Measurements from ENCODE around the gene ACAD8.
"Not testable (repeated sequence)": the region's sequence is repeated elsewhere in the genome, so short reads cannot be mapped to it uniquely, and the experiment has no call there.

Gene ACAD8

DNA sequence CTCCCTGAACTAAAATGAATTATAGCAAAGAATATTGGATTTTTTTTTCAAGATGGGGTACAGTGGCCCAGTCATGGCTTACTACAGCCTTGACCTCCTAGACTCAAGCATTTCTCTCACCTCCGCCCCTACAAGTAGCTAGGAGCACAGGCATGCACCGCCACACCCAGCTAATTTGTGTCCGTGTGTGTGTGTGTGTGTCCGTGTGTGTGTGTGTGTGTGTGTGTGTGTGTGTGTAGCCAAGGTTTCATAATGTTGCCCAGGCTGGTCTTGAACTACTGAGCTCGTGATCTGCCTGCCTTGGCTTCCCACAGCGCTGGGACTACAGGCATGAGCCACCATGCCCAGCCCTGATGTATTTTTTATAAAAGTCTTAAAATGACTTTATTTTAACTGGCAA lies 12.8 kb upstream of the ACAD8 start:
- no peak for DNase-seq

- DNase-seq: no peak
These were observed 11.0 kb upstream of the ACAD8 start for GRCh38 chr11:134242376-134242775.

- no peak for DNase-seq
These were observed 9.5 kb upstream of the ACAD8 start for GRCh38 chr11:134243913-134244312.

DNA sequence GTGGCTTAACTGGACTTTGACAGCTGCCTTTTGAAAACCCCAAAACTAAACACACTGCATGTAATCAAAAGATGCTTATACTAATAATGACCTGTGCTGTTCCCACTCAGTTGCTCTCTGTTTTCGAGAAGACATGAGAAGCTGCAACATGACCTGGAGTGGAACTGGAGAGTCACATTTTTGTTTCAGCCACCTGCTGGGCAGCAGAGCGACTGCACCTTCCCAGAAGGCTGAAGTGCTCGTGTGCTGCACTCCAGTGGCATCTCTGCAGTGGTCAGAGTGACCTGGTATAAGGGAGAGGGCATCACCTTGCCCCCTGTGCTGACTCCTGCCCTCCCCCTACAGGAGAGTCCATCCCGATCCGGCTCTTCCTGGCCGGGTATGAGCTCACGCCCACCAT lies 8.8 kb upstream of the ACAD8 start:
- DNase-seq: peak; percentile 14

- no peak for DNase-seq
These were observed 7.9 kb upstream of the ACAD8 start for GRCh38 chr11:134245434-134245833.

- no peak for DNase-seq
These were observed 7.3 kb upstream of the ACAD8 start for GRCh38 chr11:134246100-134246499.

DNA sequence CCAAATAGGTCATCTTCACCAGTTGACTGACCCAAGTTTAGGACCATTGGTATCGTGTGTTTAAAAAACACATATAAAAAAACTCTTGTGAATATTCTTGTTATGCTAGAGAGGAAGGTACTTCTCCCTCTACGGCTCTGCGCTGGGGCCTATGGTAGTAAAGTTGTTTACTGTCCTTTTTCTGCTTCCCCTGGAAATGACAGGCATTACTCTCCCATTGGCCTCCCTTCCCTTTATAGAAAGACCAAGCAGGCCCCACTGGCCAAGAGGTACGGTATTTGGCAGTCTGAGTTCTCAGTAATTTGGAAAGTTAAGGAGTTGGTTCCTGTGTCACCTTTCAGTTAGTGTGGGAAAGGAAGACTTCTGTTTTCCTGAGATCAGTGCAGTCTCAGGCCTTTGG lies 6.7 kb upstream of the ACAD8 start:
- DNase-seq: no peak

DNA sequence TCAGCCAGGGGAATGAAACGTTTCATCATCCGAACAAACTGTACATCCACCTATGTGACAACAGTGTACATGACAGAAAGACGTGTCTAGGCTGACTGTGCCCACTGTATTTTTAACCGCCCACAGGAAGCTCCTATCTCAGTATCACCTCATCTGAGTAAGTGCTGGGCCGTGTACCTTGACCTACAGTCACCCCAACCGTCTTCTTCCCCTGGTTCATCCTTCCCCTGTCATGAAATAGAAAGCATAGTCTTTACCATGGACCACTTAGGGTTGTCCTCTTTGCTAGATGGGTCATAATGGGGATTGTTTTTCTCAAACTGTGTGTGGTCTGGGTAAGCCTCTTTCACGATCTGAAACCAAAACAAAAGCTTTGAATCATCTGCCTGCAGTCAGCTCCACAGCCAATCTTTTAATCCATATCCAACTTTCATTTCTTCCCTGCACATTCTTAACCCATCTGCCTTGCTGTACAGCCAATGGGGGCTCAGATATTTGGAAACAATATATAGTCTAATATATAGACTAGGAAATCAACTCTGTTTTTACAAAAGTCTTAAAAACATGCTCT lies 4.4 kb upstream of the ACAD8 start:
- DNase-seq: no peak

- DNase-seq: no peak
These were observed 3.1 kb upstream of the ACAD8 start for GRCh38 chr11:134250246-134250645.

DNA sequence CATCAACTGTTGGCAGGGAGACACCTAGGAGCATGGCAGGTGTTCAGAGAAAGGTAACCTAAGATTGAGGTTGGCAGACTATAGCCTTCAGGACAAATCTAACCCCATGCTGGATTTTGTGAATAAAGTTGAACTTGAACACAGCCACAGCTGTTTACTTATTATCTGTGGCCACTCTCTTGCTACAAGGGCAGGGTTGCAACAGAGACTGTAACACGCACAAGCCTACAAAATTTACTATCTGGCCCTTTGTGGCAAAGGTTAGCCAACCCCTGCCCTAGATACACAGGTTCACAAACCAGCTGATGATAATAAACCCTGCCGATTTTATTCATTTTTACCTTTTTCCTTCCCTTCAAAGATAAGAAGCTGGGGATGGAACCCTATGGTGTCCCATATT lies 2.7 kb upstream of the ACAD8 start:
- DNase-seq: no peak

- DNase-seq: no peak
These were observed 801 bp upstream of the ACAD8 start for GRCh38 chr11:134252346-134253187.

DNA sequence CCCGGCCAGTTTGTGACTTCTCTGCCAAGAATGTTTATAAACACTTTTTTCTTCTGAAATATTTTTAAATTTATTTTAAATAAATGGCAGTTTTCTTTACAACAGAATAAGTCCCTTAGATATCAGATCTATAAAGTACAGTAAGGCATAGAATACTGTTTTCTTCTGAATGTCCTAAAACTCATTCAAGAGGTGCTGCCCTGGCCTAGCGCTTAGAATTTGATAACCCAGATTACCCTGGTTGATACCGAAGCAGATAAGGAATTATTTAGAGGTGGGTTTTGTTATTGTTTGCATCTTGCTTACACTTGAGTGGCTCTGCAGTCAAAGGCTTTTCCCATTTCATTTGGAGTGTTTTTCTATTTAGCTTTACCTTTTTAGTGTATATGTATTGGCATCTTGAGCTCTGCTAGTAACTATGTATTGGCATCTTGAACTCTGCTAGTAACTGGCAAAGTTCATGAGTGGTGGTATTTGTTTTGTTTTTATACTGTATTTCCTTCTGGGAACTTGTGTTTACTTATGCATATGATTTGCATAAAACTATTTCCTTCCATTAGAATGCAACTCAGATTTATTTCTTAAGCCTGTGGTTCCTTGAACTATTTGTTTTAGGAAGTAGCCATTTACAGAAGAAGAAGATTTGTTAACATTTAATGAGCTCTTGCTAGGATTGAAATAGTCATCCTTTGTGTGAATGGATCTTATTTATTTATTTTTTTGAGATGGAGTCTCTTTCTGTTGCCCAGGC lies 1.2 kb downstream of the ACAD8 start:
- DNase-seq: no peak

DNA sequence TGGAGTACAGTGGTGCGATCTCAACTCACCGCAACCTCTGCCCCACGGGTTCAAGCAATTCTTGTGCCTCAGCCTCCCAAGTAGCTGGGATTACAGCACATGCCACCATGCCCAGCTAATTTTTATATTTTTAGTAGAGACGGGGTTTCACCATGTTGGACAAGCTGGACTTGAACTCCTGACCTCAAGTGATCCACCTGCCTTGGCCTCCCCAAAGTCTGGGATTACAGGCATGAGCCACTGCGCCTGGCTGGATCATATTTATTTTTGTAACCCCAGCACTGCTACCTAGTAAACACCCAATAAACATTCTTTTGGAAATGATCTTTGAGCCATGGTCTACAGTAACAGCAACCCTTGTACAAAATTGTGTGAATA lies 1.8 kb downstream of the ACAD8 start:
- not testable (repeated sequence) for DNase-seq

DNA sequence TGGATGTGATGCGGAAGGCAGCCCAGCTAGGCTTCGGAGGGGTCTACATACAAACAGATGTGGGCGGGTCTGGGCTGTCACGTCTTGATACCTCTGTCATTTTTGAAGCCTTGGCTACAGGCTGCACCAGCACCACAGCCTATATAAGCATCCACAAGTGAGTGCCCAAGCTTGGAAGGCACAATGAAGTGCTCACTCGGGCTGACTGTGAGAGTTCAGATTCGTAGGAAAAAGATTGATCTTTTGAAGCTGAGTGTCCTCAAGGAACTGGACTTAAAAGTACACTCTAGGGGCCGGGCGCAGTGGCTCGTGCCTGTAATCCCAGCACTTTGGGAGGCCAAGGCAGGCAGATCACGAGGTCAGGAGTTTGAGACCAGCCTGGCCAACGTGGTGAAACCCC lies 3.7 kb downstream of the ACAD8 start:
- DNase-seq: no peak

DNA sequence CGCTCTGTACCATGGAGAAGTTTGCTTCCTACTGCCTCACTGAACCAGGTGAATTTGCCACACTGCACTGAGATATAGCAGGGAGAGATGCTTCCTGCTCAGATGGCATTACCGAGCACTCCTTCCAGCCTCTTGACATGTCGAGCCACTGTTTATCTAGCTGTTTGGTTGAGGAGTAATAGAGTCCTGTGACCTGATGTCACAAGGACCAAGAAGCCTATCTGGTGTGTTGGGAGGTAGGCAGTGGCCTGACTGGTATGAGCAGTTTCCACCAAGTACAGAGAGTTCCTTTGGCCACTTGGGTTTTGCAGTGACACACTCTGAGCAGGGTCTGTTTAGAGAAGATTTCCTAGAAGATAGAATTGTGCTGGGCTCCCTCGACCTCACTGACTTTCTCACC lies 5.2 kb downstream of the ACAD8 start:
- no peak for DNase-seq

DNA sequence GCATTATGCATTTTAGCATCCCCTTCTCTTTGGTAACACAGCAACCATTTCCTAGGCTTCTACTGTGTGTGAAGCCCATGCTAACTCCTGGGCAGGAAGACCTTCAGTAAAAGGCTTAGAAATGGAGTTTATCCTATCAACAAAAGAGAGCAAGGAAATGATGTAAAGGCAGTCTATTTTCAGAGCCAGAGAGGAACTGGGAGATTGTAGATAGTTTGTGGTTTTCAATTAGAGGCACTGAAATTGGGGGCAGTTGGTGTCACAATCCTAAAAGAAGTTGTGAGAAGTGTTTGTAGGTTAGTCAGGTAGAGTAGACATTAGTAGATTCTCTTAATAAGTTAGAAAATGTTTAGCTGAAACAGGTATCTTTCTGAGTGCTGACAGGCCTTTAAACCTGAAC lies 7.1 kb downstream of the ACAD8 start:
- no peak for DNase-seq

DNA sequence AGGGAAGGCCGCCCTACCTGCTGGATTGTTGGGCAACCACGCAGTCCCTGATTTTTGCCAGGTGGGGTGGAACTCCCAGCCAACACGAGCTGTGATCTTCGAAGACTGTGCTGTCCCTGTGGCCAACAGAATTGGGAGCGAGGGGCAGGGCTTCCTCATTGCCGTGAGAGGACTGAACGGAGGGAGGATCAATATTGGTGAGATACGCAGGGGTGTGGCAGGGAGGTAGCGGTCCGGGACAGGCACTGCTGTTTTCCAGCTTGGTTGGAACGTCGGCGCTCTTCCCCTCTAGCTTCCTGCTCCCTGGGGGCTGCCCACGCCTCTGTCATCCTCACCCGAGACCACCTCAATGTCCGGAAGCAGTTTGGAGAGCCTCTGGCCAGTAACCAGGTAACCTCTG lies 7.6 kb downstream of the ACAD8 start:
- no peak for DNase-seq

- DNase-seq: no peak
These were observed 8.5 kb downstream of the ACAD8 start for GRCh38 chr11:134261626-134262488.

DNA sequence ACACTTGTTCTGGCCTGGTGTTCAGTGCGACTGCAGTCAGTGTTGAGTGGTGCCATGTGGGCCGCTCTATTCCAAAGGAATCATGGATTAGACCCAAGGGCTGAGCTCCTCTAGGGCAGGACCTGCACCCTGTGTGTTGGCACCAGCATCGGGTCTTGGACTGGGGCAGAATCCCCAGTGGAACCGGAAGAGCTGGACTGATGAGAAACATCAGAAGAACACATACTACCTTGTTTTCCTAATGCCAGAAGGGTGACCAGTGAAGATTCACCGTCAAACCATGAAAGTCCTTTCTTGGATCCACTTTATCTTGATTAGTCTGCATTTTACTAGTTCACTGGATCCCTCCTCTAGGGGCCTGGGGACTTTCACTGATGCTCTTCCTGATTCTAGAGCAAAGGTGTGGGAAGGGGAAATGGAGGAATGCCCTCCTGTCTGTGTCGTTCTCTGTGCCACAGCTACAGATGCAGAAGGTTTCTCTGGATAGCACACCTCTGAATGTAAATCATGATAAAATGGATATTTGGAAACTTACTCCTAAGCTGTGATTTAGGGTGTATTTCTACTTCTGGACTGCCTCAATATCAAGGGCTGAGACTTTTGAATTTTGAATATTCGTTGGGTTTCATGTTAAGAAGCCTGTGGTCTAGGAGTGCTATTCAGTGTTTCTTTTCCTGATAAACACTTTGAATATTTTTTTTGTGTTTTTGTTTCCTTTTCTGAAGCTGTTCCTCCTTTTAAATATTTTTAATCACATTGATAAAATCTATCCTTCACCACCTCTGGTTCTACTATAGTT lies 11.8 kb downstream of the ACAD8 start:
- DNase-seq: no peak

GRCh38 chr11:134266440-134266839 lies 13.1 kb downstream of the ACAD8 start:
- no peak for DNase-seq

DNA sequence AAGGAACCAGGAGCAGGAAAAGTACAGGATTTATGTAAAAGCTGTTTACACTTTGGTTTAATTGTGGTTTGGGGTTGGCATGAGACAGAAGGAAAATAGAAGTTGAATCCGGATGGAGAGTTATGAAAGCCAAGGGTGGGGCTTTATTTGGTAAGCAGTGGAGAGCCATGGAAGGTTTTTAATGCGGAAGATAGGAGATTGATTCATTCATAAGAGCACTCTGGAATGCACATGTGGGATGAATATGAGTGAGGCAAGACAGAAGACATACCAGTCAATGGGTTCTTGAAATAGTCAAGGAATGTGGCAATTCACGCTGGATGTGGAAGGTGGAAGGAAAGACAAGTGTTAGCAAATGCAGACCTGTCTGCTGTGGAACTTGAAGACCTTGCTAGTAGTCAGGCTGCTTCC lies 13.5 kb downstream of the ACAD8 start:
- no peak for DNase-seq

GRCh38 chr11:134267461-134267860 lies 14.1 kb downstream of the ACAD8 start:
- DNase-seq: no peak
